NCI-H128 (cell line): ENCODE measurements around the gene GLB1L3.
"Not testable (repeated sequence)": the region's sequence is repeated elsewhere in the genome, so short reads cannot be mapped to it uniquely, and the experiment has no call there.

ENCODE experiments used
- DNase-seq: peaks from one replicate; lab custom pipeline; 2025; ENCODE audit not compliant: unreplicated experiment; lab: John Stamatoyannopoulos, UW

GLB1L3 gene

DNA sequence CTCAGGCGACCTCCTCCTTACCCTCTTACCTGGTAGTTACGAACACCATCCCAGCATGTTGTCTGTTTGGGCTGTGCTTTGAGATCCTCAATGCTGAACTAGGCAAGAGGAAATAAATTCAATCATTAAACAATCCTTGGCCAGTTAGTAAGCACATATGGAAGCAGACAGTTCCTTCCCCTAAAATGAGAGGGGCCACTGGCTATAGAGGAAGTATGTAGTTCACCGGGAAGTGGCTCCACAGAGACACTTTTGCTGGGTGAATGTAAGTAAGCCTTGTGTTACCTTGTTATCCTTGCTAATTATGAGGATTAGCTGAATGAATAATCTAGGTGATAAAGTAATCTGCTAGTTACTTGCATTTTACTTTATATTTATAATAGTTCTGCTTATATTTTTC is 25.9 kb upstream of the GLB1L3 start:
- no peak for DNase-seq

DNA sequence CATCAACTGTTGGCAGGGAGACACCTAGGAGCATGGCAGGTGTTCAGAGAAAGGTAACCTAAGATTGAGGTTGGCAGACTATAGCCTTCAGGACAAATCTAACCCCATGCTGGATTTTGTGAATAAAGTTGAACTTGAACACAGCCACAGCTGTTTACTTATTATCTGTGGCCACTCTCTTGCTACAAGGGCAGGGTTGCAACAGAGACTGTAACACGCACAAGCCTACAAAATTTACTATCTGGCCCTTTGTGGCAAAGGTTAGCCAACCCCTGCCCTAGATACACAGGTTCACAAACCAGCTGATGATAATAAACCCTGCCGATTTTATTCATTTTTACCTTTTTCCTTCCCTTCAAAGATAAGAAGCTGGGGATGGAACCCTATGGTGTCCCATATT is 25.5 kb upstream of the GLB1L3 start:
- DNase-seq, result no peak

DNA sequence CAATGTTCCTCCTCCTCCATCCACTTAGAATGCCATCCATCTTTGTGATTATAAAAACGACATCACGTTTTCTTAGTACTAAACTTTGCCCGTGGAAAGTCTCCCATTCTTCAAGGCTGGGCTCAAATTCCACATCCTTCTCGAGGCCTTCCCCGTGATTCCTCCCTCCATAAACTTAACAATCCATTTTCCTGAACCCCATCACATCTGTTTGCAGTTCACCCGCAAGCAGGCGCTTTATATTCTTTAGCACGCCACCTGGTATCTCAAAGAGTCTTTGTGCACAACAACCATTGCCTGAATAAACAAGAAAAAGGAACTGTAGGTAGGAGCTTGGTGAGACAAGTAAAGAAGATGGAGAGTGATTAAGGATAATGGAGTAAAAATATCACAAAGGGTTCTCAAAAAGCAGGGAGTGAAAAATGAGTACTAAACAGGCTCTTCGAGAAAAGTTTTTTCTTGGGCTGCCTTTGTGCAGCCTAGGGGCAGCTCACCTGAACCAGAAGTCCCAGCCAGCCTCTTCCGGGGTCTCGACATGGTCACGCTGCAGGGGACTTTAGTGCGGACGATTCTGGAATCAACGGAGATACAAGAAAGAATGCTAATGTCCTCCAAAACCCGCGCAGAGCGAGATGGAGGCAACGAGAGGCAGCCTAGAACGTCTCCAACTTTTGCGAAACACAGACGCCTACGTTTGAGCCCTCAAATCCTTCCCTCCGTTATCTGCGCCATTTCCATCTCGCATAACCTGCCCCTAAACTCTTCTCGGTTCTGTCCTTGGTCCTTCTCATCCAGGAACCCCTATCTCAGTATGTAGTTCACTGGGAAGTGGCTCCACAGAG is 23.6 kb upstream of the GLB1L3 start:
- DNase-seq, result no peak

DNA sequence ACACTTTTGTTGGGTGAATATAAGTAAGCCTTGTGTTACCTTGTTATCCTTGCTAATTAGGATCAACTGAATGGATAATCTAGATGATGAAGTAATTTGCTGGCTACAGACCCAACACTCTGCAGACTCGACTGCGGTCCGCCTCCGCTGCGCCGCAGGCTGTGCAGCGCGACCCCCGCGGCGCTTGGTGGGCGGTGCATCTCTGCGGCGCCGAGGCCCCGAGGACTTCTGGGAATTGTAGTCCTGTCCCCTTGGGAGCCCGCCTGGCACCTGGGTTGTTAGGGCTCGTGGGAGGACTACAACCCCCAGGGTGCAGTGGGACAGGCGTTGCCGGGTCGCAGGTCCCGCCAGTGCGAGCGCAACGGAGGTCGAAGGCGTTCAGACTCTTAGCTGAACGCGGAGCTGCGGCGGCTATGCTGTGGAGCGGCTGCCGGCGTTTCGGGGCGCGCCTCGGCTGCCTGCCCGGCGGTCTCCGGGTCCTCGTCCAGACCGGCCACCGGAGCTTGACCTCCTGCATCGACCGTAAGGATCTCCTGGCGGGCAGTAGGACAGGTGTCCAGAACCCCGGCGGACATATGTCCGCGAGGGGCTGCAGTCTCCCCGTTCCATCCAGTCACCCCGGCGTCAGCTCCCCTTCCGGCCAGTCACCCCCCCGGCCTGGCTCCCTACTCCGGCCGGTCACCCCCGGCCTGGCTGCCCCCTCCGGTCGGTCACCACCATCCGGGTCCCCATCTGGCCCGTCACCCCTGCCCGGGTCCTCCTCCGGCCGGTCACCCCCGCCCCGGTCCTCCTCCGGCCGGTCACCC is 22.8 kb upstream of the GLB1L3 start, which contains the start of the genes ACAD8 and THYN1:
Gene ACAD8, plus strand, starts transcription at position 381 of the 806 bp plus-strand sequence. Its CDS starts 33 bp downstream, at position 414.
Gene THYN1, minus strand, starts transcription at position 165 of the 806 bp plus-strand sequence. CDS start 470 bp downstream, outside the sequence.
- peak; percentile 85 for DNase-seq

DNA sequence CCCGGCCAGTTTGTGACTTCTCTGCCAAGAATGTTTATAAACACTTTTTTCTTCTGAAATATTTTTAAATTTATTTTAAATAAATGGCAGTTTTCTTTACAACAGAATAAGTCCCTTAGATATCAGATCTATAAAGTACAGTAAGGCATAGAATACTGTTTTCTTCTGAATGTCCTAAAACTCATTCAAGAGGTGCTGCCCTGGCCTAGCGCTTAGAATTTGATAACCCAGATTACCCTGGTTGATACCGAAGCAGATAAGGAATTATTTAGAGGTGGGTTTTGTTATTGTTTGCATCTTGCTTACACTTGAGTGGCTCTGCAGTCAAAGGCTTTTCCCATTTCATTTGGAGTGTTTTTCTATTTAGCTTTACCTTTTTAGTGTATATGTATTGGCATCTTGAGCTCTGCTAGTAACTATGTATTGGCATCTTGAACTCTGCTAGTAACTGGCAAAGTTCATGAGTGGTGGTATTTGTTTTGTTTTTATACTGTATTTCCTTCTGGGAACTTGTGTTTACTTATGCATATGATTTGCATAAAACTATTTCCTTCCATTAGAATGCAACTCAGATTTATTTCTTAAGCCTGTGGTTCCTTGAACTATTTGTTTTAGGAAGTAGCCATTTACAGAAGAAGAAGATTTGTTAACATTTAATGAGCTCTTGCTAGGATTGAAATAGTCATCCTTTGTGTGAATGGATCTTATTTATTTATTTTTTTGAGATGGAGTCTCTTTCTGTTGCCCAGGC is 21.6 kb upstream of the GLB1L3 start:
- no peak for DNase-seq

DNA sequence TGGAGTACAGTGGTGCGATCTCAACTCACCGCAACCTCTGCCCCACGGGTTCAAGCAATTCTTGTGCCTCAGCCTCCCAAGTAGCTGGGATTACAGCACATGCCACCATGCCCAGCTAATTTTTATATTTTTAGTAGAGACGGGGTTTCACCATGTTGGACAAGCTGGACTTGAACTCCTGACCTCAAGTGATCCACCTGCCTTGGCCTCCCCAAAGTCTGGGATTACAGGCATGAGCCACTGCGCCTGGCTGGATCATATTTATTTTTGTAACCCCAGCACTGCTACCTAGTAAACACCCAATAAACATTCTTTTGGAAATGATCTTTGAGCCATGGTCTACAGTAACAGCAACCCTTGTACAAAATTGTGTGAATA is 21.0 kb upstream of the GLB1L3 start:
- DNase-seq, result not testable (repeated sequence)

DNA sequence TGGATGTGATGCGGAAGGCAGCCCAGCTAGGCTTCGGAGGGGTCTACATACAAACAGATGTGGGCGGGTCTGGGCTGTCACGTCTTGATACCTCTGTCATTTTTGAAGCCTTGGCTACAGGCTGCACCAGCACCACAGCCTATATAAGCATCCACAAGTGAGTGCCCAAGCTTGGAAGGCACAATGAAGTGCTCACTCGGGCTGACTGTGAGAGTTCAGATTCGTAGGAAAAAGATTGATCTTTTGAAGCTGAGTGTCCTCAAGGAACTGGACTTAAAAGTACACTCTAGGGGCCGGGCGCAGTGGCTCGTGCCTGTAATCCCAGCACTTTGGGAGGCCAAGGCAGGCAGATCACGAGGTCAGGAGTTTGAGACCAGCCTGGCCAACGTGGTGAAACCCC is 19.1 kb upstream of the GLB1L3 start:
- DNase-seq, result no peak

DNA sequence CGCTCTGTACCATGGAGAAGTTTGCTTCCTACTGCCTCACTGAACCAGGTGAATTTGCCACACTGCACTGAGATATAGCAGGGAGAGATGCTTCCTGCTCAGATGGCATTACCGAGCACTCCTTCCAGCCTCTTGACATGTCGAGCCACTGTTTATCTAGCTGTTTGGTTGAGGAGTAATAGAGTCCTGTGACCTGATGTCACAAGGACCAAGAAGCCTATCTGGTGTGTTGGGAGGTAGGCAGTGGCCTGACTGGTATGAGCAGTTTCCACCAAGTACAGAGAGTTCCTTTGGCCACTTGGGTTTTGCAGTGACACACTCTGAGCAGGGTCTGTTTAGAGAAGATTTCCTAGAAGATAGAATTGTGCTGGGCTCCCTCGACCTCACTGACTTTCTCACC is 17.6 kb upstream of the GLB1L3 start:
- DNase-seq, result no peak

DNA sequence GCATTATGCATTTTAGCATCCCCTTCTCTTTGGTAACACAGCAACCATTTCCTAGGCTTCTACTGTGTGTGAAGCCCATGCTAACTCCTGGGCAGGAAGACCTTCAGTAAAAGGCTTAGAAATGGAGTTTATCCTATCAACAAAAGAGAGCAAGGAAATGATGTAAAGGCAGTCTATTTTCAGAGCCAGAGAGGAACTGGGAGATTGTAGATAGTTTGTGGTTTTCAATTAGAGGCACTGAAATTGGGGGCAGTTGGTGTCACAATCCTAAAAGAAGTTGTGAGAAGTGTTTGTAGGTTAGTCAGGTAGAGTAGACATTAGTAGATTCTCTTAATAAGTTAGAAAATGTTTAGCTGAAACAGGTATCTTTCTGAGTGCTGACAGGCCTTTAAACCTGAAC is 15.7 kb upstream of the GLB1L3 start:
- no peak for DNase-seq

DNA sequence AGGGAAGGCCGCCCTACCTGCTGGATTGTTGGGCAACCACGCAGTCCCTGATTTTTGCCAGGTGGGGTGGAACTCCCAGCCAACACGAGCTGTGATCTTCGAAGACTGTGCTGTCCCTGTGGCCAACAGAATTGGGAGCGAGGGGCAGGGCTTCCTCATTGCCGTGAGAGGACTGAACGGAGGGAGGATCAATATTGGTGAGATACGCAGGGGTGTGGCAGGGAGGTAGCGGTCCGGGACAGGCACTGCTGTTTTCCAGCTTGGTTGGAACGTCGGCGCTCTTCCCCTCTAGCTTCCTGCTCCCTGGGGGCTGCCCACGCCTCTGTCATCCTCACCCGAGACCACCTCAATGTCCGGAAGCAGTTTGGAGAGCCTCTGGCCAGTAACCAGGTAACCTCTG is 15.2 kb upstream of the GLB1L3 start:
- DNase-seq, result no peak

DNA sequence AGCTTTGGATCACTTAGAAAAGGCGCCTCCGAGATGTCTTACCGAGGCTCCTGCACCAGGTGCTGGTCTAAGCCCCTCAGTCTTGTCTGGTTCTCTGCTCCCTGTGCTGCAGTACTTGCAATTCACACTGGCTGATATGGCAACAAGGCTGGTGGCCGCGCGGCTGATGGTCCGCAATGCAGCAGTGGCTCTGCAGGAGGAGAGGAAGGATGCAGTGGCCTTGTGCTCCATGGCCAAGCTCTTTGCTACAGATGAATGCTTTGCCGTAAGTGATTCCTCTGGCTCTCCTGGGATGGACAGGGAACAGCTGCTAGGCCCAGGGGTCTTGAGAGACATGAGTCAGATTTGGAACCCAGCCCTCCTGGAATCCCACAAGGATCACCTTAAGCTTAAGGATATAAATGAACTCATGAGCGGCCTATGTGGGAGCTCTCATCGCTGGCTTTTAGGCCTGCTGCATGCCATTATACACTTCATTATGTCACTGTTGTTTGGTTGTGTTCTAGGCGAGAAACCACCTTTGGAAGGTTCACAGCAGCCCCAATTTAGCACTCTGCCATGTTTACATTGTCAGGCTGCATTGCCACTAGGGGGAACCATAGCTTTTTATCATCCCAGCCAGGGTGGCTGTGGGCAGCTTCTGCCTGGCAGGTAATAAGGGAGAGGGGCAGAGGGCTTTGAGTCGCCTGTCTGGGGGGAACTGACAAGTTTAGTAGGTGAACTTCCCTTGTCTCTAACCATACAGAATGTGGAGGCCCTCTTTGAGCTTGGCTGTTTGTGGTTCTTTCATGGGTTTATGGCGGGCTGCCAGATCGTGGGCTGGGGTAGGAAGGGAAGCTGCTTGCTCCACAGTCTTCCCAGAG is 14.3 kb upstream of the GLB1L3 start:
- no peak for DNase-seq

DNA sequence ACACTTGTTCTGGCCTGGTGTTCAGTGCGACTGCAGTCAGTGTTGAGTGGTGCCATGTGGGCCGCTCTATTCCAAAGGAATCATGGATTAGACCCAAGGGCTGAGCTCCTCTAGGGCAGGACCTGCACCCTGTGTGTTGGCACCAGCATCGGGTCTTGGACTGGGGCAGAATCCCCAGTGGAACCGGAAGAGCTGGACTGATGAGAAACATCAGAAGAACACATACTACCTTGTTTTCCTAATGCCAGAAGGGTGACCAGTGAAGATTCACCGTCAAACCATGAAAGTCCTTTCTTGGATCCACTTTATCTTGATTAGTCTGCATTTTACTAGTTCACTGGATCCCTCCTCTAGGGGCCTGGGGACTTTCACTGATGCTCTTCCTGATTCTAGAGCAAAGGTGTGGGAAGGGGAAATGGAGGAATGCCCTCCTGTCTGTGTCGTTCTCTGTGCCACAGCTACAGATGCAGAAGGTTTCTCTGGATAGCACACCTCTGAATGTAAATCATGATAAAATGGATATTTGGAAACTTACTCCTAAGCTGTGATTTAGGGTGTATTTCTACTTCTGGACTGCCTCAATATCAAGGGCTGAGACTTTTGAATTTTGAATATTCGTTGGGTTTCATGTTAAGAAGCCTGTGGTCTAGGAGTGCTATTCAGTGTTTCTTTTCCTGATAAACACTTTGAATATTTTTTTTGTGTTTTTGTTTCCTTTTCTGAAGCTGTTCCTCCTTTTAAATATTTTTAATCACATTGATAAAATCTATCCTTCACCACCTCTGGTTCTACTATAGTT is 11.0 kb upstream of the GLB1L3 start:
- no peak for DNase-seq

DNA sequence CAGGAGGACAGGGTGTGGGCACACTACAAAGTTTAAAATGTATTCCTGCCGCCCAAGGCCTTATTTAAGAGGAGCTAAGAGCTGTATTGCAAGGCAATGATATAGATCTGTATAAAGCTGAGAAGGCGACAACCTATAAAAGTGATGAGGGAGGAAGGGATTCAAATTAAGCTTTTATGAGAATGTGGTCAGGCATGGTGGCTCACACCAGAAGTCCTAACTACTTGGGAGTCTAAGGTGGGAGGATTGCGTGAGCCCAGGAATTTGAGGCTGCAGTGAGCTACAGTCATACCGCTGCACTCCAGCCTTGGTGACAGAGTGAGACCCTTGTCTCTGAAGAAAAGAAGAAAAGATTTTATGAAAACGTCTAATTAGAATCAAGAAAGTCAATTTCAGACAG is 9.7 kb upstream of the GLB1L3 start:
- no peak for DNase-seq

DNA sequence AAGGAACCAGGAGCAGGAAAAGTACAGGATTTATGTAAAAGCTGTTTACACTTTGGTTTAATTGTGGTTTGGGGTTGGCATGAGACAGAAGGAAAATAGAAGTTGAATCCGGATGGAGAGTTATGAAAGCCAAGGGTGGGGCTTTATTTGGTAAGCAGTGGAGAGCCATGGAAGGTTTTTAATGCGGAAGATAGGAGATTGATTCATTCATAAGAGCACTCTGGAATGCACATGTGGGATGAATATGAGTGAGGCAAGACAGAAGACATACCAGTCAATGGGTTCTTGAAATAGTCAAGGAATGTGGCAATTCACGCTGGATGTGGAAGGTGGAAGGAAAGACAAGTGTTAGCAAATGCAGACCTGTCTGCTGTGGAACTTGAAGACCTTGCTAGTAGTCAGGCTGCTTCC is 9.3 kb upstream of the GLB1L3 start:
- no peak for DNase-seq

DNA sequence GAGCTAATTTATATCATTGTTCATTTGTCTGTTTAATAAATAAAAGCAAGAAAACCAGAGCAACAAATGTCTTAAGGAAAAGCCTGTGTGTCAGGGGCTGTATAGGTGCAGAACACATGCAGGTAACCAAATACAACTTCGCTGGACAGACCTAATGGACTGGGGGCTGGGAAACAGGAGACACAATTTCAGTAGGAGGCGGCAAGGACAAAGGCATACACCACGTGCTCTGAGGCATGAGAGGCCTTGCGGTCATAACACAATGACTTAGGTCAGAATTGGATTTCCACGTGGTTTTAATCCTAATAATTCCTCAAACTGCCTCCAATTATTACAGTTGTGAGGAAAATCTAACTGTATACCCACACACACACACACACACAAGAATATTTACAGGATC is 8.7 kb upstream of the GLB1L3 start:
- no peak for DNase-seq

DNA sequence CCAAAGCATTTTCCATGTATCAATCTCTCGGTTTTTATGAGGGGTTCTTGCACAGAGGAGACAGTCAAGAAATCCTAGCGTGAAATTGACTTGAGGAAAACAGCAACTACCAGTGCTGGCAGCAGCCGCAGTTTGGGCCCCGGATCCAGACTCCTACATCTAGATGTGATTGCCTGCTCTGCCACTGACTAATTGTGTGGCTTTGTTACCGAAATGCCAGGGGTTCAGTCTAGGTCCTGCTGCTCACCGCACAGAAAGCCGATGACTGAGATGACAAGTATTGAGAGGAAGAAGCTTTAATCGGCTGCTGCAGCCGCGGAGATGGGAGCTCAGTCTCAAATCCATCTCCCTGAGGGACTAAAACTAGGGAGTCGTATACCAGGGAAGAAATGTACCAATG is 8.2 kb upstream of the GLB1L3 start:
- no peak for DNase-seq

DNA sequence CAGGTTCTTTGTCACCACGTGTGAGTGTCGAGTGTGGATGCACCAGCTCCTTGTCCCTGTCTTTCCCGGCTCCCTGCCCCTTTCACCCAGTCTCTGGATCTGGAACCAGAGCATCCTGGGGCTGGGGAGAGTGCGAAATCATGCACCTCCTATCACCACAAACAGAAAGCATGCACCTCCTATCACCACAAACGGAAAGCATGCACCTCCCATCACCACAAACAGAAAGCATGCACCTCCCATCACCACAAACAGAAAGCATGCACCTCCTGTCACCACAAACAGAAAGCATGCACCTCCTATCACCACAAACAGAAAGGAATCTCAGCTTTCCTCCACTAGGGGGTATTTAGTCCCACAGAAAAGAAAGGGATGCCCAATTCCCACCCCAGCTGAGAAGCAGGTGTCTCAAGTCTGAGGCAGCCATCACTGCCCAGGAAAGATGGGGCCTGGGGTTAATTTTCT is 5.9 kb upstream of the GLB1L3 start:
- DNase-seq, result no peak

DNA sequence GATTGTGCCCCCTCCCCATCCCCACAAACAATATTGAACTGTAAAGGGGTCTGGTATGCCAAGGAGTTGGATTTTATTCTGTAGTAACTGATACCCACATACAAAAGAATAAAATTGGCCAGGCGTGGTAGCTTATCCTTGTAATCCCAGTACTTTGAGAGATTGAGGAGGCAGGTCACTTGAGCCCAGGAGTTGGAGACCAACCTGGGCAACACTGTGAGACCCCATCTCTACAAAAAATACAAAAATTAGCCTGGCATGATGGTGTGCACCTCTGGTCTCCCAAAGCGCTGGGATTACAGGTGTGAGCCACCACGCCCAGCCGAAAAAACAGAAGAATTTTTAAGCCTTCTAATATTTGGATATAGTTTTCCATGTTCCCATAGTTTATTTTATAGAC is 4.2 kb upstream of the GLB1L3 start:
- no peak for DNase-seq
